GM18907 (cell line): Measurements from ENCODE around the gene SLC46A1.

Experiments
- ATAC-seq: cut with Tn5 transposase; IDR thresholded peaks from one replicate; pipeline ENCODE4 v1.9.1; 2021; ENCODE audit warnings: mild to moderate bottlenecking, moderate library complexity; ENCODE audit not compliant: unreplicated experiment

The SLC46A1 gene

GRCh38 chr17:28404812-28405570 is 1.0 kb downstream of the SLC46A1 start:
- ATAC-seq: no peak

- no peak for ATAC-seq
Measured at GRCh38 chr17:28404461-28404811, 1.6 kb downstream of the SLC46A1 start.

GRCh38 chr17:28404007-28404406 is 2.0 kb downstream of the SLC46A1 start:
- no peak for ATAC-seq

GRCh38 chr17:28402844-28403243 is 3.2 kb downstream of the SLC46A1 start:
- ATAC-seq: no peak

- ATAC-seq: no peak
Measured at GRCh38 chr17:28402224-28402630, 3.8 kb downstream of the SLC46A1 start.

- no peak for ATAC-seq
Measured at GRCh38 chr17:28399808-28400207, 6.2 kb downstream of the SLC46A1 start.

GRCh38 chr17:28398280-28398981 is 7.6 kb downstream of the SLC46A1 start:
- ATAC-seq: no peak

- ATAC-seq: no peak
Measured at GRCh38 chr17:28397687-28398279, 8.2 kb downstream of the SLC46A1 start.

- no peak for ATAC-seq
Measured at GRCh38 chr17:28397275-28397674, 8.7 kb downstream of the SLC46A1 start.

- ATAC-seq: no peak
Measured at GRCh38 chr17:28396635-28397239, 9.3 kb downstream of the SLC46A1 start.

GRCh38 chr17:28395968-28396367 is 10.0 kb downstream of the SLC46A1 start:
- ATAC-seq: no peak

- no peak for ATAC-seq
Measured at GRCh38 chr17:28395426-28395825, 10.6 kb downstream of the SLC46A1 start.

- no peak for ATAC-seq
Measured at GRCh38 chr17:28394337-28395116, 11.5 kb downstream of the SLC46A1 start.

- no peak for ATAC-seq
Measured at GRCh38 chr17:28392491-28392890, 13.5 kb downstream of the SLC46A1 start.

- no peak for ATAC-seq
Measured at GRCh38 chr17:28391401-28391800, 14.6 kb downstream of the SLC46A1 start.

GRCh38 chr17:28390984-28391383 is 15.0 kb downstream of the SLC46A1 start:
- ATAC-seq: no peak

- no peak for ATAC-seq
Measured at GRCh38 chr17:28390563-28390962, 15.4 kb downstream of the SLC46A1 start.

- ATAC-seq: no peak
Measured at GRCh38 chr17:28390141-28390540, 15.9 kb downstream of the SLC46A1 start.

- no peak for ATAC-seq
Measured at GRCh38 chr17:28388106-28388505, 17.9 kb downstream of the SLC46A1 start.

- no peak for ATAC-seq
Measured at GRCh38 chr17:28386391-28386790, 19.6 kb downstream of the SLC46A1 start.

- no peak for ATAC-seq
Measured at GRCh38 chr17:28385406-28385805, 20.6 kb downstream of the SLC46A1 start.
